ENCODE results near the gene CCDC171. TPM values are rescaled to one million over a fixed set of nuclear protein-coding genes. Genes with fewer than 3 reads are reported as not detected.
A peak's percentile ranks its signal among the peaks of the same experiment; 100 is the strongest.

CCDC171 gene
- total and polyA plus RNA-seq, 10 of the 15 experiments (the other 5 are each of a cell fraction or from before 2014, with no cell fraction given) = 1.00 to 7.2 (median 2.8) TPM

- TF ChIP-seq NKRF (conservative IDR thresholded peaks at IDR 0.05) (no peak; the same call in 1 of the 2 replicates), KLF5 (IDR thresholded peaks at IDR 0.05; ENCODE audit: partially characterized antibody) (peak; percentile 22), SMAD1 (IDR thresholded peaks at IDR 0.05; ENCODE audit: low read depth, partially characterized antibody) (peak; percentile 33), POLR2AphosphoS5 (IDR thresholded peaks at IDR 0.05; ENCODE audit: low read length) (peak; percentile 68), JUND (IDR thresholded peaks at IDR 0.05; ENCODE audit: low read depth, low read length) (no peak), ZBTB40 (IDR thresholded peaks at IDR 0.05; ENCODE audit: borderline replicate concordance) (0 out of 2 replicates have a peak, but pooled peaks have one; percentile 10), BCLAF1 (IDR thresholded peaks at IDR 0.05) (no peak), MXI1 (IDR thresholded peaks at IDR 0.05; ENCODE audit: low read depth, low read length) (peak; percentile 88), MTA3 (IDR thresholded peaks at IDR 0.05; ENCODE audit: borderline replicate concordance, low read length) (no peak), YBX1 (IDR thresholded peaks at IDR 0.05) (no peak), ETV6 (conservative IDR thresholded peaks at IDR 0.05 in 1 of 2, IDR thresholded peaks at IDR 0.05 in 1 of 2; ENCODE audit: borderline replicate concordance in 1 of 2, low read depth in 1 of 2) (no peak), ZBTB33 (IDR thresholded peaks at IDR 0.05) (no peak), SUPT20H (IDR thresholded peaks at IDR 0.05; ENCODE audit: borderline replicate concordance, control insufficient read depth, low read depth, low read length) (no peak), CBX3 (IDR thresholded peaks at IDR 0.05; ENCODE audit: borderline replicate concordance, low read depth) (no peak), RUNX3 (IDR thresholded peaks at IDR 0.05; ENCODE audit: low read length) (peak; percentile 83), POLR2A (IDR thresholded peaks at IDR 0.05; ENCODE audit: low read depth, low read length) (peak; percentile 74), YY1 (IDR thresholded peaks at IDR 0.05; ENCODE audit: low read depth, low read length) (no peak; the same call in 1 of the 2 replicates), CBFB (IDR thresholded peaks at IDR 0.05; ENCODE audit: low read depth) (no peak)
Observed at GRCh38 chr9:15552636-15553527, at the start of gene CCDC171 (continued).

Data from GM12878 (cell line).